ENCODE measurements around the gene RPS6KL1. TPM values are rescaled to one million over a fixed set of nuclear protein-coding genes. Genes with fewer than 3 reads are reported as not detected.

Gene RPS6KL1
- polyA plus RNA-seq, 1 donor from 2014 or later: 147 TPM

GRCh38 chr14:74875941-74876913 is 46.8 kb downstream of the RPS6KL1 start, which contains the start of gene PROX2:
Gene PROX2 (minus strand): TSS chr14:74876145. CDS start chr14:74863834, 12,311 bp downstream.
- H3K27ac ChIP-seq (ENCODE audit: low read length): no peak within 1 kb of the TSS
- no peak within 1 kb of the TSS for H3K4me3 ChIP-seq (ENCODE audit: low read length)
- no peak for TF ChIP-seq MXI1 (conservative IDR thresholded peaks at IDR 0.05; ENCODE audit: poor library complexity, severe bottlenecking)
- TF ChIP-seq POLR2AphosphoS5 (IDR thresholded peaks at IDR 0.05): no peak
- no peak for TF ChIP-seq EP300 (conservative IDR thresholded peaks at IDR 0.05; ENCODE audit: poor library complexity, severe bottlenecking)
- no peak for TF ChIP-seq RAD21 (conservative IDR thresholded peaks at IDR 0.05)
- no peak for TF ChIP-seq CTCF (IDR thresholded peaks at IDR 0.05; ENCODE audit: poor library complexity, severe bottlenecking)
- TF ChIP-seq EZH2 (IDR thresholded peaks at IDR 0.05; ENCODE audit: borderline replicate concordance, insufficient read depth, low read length, poor library complexity, severe bottlenecking): no peak
- TF ChIP-seq SMC3 (conservative IDR thresholded peaks at IDR 0.05; ENCODE audit: poor library complexity): no peak
- TF ChIP-seq, protein P1, sequence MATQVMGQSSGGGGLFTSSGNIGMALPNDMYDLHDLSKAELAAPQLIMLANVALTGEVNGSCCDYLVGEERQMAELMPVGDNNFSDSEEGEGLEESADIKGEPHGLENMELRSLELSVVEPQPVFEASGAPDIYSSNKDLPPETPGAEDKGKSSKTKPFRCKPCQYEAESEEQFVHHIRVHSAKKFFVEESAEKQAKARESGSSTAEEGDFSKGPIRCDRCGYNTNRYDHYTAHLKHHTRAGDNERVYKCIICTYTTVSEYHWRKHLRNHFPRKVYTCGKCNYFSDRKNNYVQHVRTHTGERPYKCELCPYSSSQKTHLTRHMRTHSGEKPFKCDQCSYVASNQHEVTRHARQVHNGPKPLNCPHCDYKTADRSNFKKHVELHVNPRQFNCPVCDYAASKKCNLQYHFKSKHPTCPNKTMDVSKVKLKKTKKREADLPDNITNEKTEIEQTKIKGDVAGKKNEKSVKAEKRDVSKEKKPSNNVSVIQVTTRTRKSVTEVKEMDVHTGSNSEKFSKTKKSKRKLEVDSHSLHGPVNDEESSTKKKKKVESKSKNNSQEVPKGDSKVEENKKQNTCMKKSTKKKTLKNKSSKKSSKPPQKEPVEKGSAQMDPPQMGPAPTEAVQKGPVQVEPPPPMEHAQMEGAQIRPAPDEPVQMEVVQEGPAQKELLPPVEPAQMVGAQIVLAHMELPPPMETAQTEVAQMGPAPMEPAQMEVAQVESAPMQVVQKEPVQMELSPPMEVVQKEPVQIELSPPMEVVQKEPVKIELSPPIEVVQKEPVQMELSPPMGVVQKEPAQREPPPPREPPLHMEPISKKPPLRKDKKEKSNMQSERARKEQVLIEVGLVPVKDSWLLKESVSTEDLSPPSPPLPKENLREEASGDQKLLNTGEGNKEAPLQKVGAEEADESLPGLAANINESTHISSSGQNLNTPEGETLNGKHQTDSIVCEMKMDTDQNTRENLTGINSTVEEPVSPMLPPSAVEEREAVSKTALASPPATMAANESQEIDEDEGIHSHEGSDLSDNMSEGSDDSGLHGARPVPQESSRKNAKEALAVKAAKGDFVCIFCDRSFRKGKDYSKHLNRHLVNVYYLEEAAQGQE (IDR thresholded peaks at IDR 0.05; ENCODE audit: borderline replicate concordance): no peak
- no peak for TF ChIP-seq TAF1 (IDR thresholded peaks at IDR 0.05; ENCODE audit: low read depth)
- no peaks in the 10 kb centered on the region for H3K9me3 ChIP-seq (ENCODE audit: low read length)
- H3K4me2 ChIP-seq (ENCODE audit: low read length): no peak within 1 kb of the TSS
- no peaks in the 10 kb centered on the region for H3F3A ChIP-seq (ENCODE audit: insufficient read depth, low read length, poor library complexity, severe bottlenecking)
- no peak within 1 kb of the TSS for H3K9ac ChIP-seq (ENCODE audit: low read length)
- H2AFZ ChIP-seq (ENCODE audit: low read depth, low read length): no peak within 1 kb of the TSS
- H3K9me2 ChIP-seq (ENCODE audit: insufficient read depth, low read length): no peaks in the 10 kb centered on the region
- no peaks in the 10 kb centered on the region for H4K20me1 ChIP-seq (ENCODE audit: insufficient read depth)
- no peaks in the 10 kb centered on the region for H3K79me2 ChIP-seq (replicated peaks; ENCODE audit: insufficient read depth, low read length)
- no peaks in the 10 kb centered on the region for H3K27me3 ChIP-seq (ENCODE audit: insufficient read depth, low read depth, low read length)
- H3K36me3 ChIP-seq (ENCODE audit: insufficient read depth, low read length): no peaks in the 10 kb centered on the region

GRCh38 chr14:74875204-74875603 is 47.9 kb downstream of the RPS6KL1 start:
- Histone ChIP-seq H3K4me3 (ENCODE audit: low read length) (no peak overlapping the region), H3K79me2 (replicated peaks; ENCODE audit: insufficient read depth, low read length) (no peaks in the 10 kb centered on the region), H2AFZ (ENCODE audit: low read depth, low read length) (no peak overlapping the region), H3K9me3 (ENCODE audit: low read length) (no peaks in the 10 kb centered on the region), H3K9me2 (ENCODE audit: insufficient read depth, low read length) (no peaks in the 10 kb centered on the region), H4K20me1 (ENCODE audit: insufficient read depth) (no peaks in the 10 kb centered on the region), H3K9ac (ENCODE audit: low read length) (no peak overlapping the region), H3K27ac (ENCODE audit: low read length) (no peak overlapping the region), H3K27me3 (ENCODE audit: insufficient read depth, low read depth, low read length) (no peaks in the 10 kb centered on the region), H3K36me3 (ENCODE audit: insufficient read depth, low read length) (no peaks in the 10 kb centered on the region), H3F3A (ENCODE audit: insufficient read depth, low read length, poor library complexity, severe bottlenecking) (no peaks in the 10 kb centered on the region), H3K4me2 (ENCODE audit: low read length) (no peak overlapping the region)
- TF ChIP-seq, protein P1 (IDR thresholded peaks at IDR 0.05; ENCODE audit: borderline replicate concordance): no peak
- TF ChIP-seq EP300 (conservative IDR thresholded peaks at IDR 0.05; ENCODE audit: poor library complexity, severe bottlenecking) (no peak), TAF1 (IDR thresholded peaks at IDR 0.05; ENCODE audit: low read depth) (no peak), EZH2 (IDR thresholded peaks at IDR 0.05; ENCODE audit: borderline replicate concordance, insufficient read depth, low read length, poor library complexity, severe bottlenecking) (no peak), RAD21 (conservative IDR thresholded peaks at IDR 0.05) (no peak), SMC3 (conservative IDR thresholded peaks at IDR 0.05; ENCODE audit: poor library complexity) (no peak), MXI1 (conservative IDR thresholded peaks at IDR 0.05; ENCODE audit: poor library complexity, severe bottlenecking) (no peak), POLR2AphosphoS5 (IDR thresholded peaks at IDR 0.05) (no peak), CTCF (IDR thresholded peaks at IDR 0.05; ENCODE audit: poor library complexity, severe bottlenecking) (no peak)
